ENCODE results near the gene SOS1.

Gene SOS1

DNA sequence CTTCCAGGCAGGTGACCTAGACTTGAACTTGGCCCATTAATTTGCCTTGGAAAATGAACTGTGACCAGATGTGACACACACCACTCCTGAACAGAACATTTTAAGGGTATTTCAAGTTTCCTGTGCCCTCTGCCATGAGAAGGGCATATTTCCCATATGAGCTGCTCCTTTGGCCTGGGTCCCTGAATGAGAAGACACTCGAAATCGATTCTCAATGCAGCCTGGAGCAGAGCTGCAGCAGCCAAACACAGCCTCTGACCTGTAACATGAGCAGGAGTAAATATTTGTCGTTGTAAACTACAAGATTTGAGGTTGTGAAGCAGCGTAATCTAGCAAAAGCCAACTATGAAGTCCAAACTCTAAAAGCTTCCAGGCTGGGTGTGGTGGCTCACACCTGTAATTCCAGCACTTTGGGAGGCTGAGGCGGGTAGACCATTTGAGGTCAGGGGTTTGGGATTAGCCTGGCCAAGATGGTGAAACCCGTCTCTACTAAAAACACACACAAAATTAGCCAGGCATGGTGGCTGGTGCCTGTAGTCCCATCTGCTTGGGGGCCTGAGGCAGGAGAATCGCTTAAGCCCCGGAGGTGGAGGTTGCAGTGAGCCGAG, 30.1 kb upstream of the SOS1 start:
- Histone ChIP-seq H3K36me3 (ENCODE audit: control insufficient read depth in 2 of 2, insufficient read depth in 1 of 2, low read length in 2 of 2) (no peaks in the 10 kb centered on the region), H3K4me3 (ENCODE audit: low read depth, low read length) (no peak overlapping the region), H3K27ac (ENCODE audit: extremely low read depth, low read depth, low read length) (no peak overlapping the region), H3K4me1 (ENCODE audit: control insufficient read depth, insufficient read depth, low read length) (no peaks in the 10 kb centered on the region), H3K9me3 (ENCODE audit: control insufficient read depth, insufficient read depth, low read depth, low read length) (no peaks in the 10 kb centered on the region)
- ChIA-PET CTCF (interaction anchor here (0.5 to 0.7 kb wide), 2 partner anchors 24 to 208 kb away, joined by 3 read pairs; no protein-coding TSS in a partner anchor), POLR2A (no interaction called here)
- TF ChIP-seq, protein P1, sequence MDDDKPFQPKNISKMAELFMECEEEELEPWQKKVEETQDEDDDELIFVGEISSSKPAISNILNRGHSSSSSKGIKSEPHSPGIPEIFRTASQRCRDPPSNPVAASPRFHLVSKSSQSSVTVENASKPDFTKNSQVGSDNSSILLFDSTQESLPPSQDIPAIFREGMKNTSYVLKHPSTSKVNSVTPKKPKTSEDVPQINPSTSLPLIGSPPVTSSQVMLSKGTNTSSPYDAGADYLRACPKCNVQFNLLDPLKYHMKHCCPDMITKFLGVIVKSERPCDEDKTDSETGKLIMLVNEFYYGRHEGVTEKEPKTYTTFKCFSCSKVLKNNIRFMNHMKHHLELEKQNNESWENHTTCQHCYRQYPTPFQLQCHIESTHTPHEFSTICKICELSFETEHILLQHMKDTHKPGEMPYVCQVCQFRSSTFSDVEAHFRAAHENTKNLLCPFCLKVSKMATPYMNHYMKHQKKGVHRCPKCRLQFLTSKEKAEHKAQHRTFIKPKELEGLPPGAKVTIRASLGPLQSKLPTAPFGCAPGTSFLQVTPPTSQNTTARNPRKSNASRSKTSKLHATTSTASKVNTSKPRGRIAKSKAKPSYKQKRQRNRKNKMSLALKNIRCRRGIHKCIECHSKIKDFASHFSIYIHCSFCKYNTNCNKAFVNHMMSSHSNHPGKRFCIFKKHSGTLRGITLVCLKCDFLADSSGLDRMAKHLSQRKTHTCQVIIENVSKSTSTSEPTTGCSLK (tag by site-specific recombination; IDR thresholded peaks at IDR 0.05), result no peak
- TF ChIP-seq TRIM28 (IDR thresholded peaks at IDR 0.05; ENCODE audit: borderline replicate concordance, low read length) (no peak), GLIS2 (tag by site-specific recombination; IDR thresholded peaks at IDR 0.05) (no peak), ZFP69B (tag by site-specific recombination; IDR thresholded peaks at IDR 0.05) (no peak), ZNF140 (tag by site-specific recombination; IDR thresholded peaks at IDR 0.05) (no peak), ZNF37A (tag by site-specific recombination; IDR thresholded peaks at IDR 0.05) (no peak), ZNF302 (tag by site-specific recombination; IDR thresholded peaks at IDR 0.05; ENCODE audit: low read depth) (no peak), TCF7L2 (IDR thresholded peaks at IDR 0.05; ENCODE audit: borderline replicate concordance, low read depth, low read length) (no peak)
- TF ChIP-seq, protein P2, sequence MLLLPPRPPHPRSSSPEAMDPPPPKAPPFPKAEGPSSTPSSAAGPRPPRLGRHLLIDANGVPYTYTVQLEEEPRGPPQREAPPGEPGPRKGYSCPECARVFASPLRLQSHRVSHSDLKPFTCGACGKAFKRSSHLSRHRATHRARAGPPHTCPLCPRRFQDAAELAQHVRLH (tag by site-specific recombination; IDR thresholded peaks at IDR 0.05), result no peak

DNA sequence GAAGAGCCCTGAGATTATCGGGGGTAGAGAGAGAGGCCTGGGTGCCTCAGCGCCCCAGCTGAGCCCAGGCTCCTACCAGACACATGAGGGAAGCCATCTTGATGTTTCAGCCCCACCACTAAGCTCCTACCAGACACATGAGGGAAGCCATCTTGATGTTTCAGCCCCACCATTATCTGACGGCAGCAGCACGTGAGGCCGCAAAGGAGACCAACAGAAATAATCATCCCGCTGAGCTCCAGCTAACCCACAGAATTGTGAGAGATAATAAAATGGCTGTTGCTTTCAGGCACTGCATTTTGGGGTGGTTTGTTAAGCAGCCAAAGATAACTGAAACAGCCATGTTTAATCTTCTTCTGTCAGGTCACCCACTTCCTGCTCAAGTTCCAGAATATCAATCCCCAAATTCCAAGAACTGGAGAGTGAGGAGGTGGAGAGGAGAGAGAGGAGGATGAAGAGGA, 29.3 kb upstream of the SOS1 start:
- H3K4me3 ChIP-seq (ENCODE audit: low read depth, low read length), result no peak overlapping the region
- TF ChIP-seq HOXC10 (CRISPR knock-in tag; IDR thresholded peaks at IDR 0.05) (no peak), ZNF292 (tag by site-specific recombination; IDR thresholded peaks at IDR 0.05; ENCODE audit: borderline replicate concordance, low read depth) (no peak), GLIS2 (tag by site-specific recombination; IDR thresholded peaks at IDR 0.05) (no peak), GLI4 (tag by site-specific recombination; IDR thresholded peaks at IDR 0.05) (no peak), ZNF2 (tag by site-specific recombination; IDR thresholded peaks at IDR 0.05) (no peak), MEIS1 (CRISPR knock-in tag; IDR thresholded peaks at IDR 0.05; ENCODE audit: borderline replicate concordance) (no peak), RBAK (tag by site-specific recombination; IDR thresholded peaks at IDR 0.05) (no peak), WT1 (tag by site-specific recombination; IDR thresholded peaks at IDR 0.05) (no peak)
- no peaks in the 10 kb centered on the region for H3K36me3 ChIP-seq (ENCODE audit: control insufficient read depth in 2 of 2, insufficient read depth in 1 of 2, low read length in 2 of 2)
- POLR2A ChIA-PET, result no interaction called here
- CTCF ChIA-PET, result no interaction called here
- no peaks in the 10 kb centered on the region for H3K4me1 ChIP-seq (ENCODE audit: control insufficient read depth, insufficient read depth, low read length)
- H3K9me3 ChIP-seq (ENCODE audit: control insufficient read depth, insufficient read depth, low read depth, low read length), result no peaks in the 10 kb centered on the region
- no peak overlapping the region for H3K27ac ChIP-seq (ENCODE audit: extremely low read depth, low read depth, low read length)

DNA sequence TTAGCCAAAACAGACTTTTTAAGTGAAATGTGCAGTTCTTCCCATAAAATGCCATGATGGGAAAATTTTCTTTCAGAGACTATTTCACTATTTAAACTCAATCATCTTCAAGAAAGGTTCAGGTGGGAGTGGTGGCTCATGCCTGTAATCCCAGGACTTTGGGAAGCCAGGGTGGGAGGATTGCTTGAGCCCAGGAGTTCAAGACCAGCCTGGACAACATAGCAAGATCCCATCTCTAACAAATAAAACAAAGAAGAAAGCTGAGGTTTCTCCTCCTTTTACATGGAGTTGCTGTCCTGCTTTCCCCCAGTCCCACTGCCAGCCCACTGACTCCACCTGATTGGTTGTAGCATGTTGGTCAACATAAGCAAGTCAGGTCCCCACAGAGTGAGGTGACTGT, 25.8 kb upstream of the SOS1 start:
- ChIA-PET POLR2A (no interaction called here), CTCF (no interaction called here)
- no peaks in the 10 kb centered on the region for H3K36me3 ChIP-seq (ENCODE audit: control insufficient read depth in 2 of 2, insufficient read depth in 1 of 2, low read length in 2 of 2)
- H3K4me1 ChIP-seq (ENCODE audit: control insufficient read depth, insufficient read depth, low read length), result 0 out of 2 replicates have a peak, but pooled peaks cover 1% of the 10 kb centered on the region
- H3K27ac ChIP-seq (ENCODE audit: extremely low read depth, low read depth, low read length), result no peak overlapping the region
- no peaks in the 10 kb centered on the region for H3K9me3 ChIP-seq (ENCODE audit: control insufficient read depth, insufficient read depth, low read depth, low read length)
- H3K4me3 ChIP-seq (ENCODE audit: low read depth, low read length), result no peak overlapping the region
- TF ChIP-seq, protein P3, sequence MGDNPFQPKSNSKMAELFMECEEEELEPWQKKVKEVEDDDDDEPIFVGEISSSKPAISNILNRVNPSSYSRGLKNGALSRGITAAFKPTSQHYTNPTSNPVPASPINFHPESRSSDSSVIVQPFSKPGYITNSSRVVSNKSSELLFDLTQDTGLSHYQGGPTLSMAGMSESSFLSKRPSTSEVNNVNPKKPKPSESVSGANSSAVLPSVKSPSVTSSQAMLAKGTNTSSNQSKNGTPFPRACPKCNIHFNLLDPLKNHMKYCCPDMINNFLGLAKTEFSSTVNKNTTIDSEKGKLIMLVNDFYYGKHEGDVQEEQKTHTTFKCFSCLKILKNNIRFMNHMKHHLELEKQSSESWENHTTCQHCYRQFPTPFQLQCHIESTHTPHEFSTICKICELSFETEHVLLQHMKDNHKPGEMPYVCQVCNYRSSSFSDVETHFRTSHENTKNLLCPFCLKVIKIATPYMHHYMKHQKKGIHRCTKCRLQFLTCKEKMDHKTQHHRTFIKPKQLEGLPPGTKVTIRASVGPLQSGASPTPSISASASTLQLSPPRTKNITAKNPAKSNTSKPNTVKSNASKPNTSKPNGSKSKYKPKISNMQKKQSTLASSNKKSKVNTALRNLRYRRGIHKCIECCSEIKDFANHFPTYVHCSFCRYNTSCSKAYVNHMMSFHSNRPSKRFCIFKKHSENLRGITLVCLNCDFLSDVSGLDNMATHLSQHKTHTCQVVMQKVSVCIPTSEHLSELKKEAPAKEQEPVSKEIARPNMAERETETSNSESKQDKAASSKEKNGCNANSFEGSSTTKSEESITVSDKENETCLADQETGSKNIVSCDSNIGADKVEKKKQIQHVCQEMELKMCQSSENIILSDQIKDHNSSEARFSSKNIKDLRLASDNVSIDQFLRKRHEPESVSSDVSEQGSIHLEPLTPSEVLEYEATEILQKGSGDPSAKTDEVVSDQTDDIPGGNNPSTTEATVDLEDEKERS (tag by site-specific recombination; IDR thresholded peaks at IDR 0.05), result no peak
- TF ChIP-seq ZNF221 (tag by site-specific recombination; IDR thresholded peaks at IDR 0.05; ENCODE audit: borderline replicate concordance), result no peak
- no peak for TF ChIP-seq ZNF501 (tag by site-specific recombination; IDR thresholded peaks at IDR 0.05)
- TF ChIP-seq REPIN1 (tag by site-specific recombination; IDR thresholded peaks at IDR 0.05; ENCODE audit: low read depth), result no peak
- no peak for TF ChIP-seq SCRT2 (tag by site-specific recombination; IDR thresholded peaks at IDR 0.05)
- no peak for TF ChIP-seq ZNF473 (tag by site-specific recombination; IDR thresholded peaks at IDR 0.05)
- TF ChIP-seq, protein P4, sequence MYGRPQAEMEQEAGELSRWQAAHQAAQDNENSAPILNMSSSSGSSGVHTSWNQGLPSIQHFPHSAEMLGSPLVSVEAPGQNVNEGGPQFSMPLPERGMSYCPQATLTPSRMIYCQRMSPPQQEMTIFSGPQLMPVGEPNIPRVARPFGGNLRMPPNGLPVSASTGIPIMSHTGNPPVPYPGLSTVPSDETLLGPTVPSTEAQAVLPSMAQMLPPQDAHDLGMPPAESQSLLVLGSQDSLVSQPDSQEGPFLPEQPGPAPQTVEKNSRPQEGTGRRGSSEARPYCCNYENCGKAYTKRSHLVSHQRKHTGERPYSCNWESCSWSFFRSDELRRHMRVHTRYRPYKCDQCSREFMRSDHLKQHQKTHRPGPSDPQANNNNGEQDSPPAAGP (tag by site-specific recombination; IDR thresholded peaks at IDR 0.05), result no peak
- TF ChIP-seq ZIC2 (tag by site-specific recombination; IDR thresholded peaks at IDR 0.05), result no peak
- no peak for TF ChIP-seq ZNF112 (tag by site-specific recombination; IDR thresholded peaks at IDR 0.05)
- TF ChIP-seq TRIM28 (IDR thresholded peaks at IDR 0.05; ENCODE audit: borderline replicate concordance, low read length), result no peak
- TF ChIP-seq ZNF184 (tag by site-specific recombination; IDR thresholded peaks at IDR 0.05), result no peak
- no peak for TF ChIP-seq BCL11B (tag by site-specific recombination; IDR thresholded peaks at IDR 0.05; ENCODE audit: low read depth)
- TF ChIP-seq MEIS1 (CRISPR knock-in tag; IDR thresholded peaks at IDR 0.05; ENCODE audit: borderline replicate concordance), result no peak
